Skeletal muscle satellite cell (primary cell): ENCODE data around the gene MLLT1.
A peak's percentile ranks its signal among the peaks of the same experiment; 100 is the strongest.

Source experiments
- H3K27me3 ChIP-seq: 2 replicates; pipeline ENCODE4 v1.7.0; 2013; ENCODE audit warnings: low read length; ENCODE audit not compliant: control insufficient read depth, insufficient read depth
- H3K36me3 ChIP-seq: 2 replicates; pipeline ENCODE4 v1.7.0; 2013; ENCODE audit warnings: mild to moderate bottlenecking, control low read depth, low read length; ENCODE audit not compliant: insufficient read depth
- H3K4me1 ChIP-seq: 2 replicates; pipeline ENCODE4 v1.7.0; 2013; ENCODE audit warnings: low read length; ENCODE audit not compliant: control insufficient read depth, insufficient read depth
- H3K4me2 ChIP-seq: 2 replicates; pipeline ENCODE4 v1.7.0; 2013; ENCODE audit warnings: mild to moderate bottlenecking, low read length
- H3K4me3 ChIP-seq: 2 replicates; pipeline ENCODE4 v1.7.0; 2013; ENCODE audit warnings: low read length
- H3K9ac ChIP-seq: 2 replicates; pipeline ENCODE4 v1.7.0; 2013; ENCODE audit warnings: mild to moderate bottlenecking, low read depth, low read length, moderate library complexity
- H3K9me3 ChIP-seq: replicated peaks from 2 replicates; pipeline ENCODE4 v1.7.0; 2013; ENCODE audit warnings: mild to moderate bottlenecking, control low read depth, low read length

Gene MLLT1

DNA sequence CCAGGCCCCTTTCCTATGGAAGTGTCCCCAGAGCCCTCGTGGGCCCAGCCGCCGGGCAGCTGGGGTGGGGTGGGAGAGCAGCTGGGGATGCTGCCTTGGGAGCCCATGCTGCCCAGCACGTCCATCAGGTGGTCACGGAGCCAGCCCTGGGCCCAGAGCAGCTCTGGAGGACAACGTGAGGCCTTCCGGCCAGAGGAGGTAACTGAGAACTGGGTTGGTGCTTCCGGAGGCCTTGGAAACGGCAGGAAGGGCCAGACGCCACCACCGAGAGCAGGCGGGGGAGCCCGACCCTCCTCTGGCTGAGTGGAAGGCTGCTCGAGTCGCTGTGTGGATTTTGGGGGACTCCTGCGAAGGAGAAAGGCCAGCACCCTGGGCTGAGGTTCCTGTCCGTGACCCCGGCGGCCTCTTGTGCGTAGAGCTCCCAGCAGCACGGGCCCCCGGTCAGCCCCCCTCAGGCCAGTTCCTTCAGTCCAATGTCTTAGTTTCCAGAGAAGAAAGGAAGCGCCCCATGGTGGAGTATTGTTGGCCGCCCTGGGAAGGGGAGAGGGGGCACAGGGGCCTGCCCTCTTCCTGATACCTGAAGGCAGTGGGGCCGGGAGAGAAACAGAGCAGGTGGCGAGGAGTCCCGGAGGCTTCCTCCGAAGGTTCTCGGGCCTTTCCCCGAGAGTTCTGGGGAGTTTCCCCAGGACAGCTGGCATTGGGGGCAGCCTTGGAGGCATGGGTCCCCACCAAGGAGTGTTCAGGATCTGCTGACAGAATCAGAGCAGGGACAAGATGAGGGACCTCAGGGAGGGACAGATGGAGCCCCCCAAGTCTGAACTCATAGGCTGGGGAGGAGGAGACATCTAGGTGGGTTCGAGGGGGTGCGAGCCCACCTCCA is 68.8 kb downstream of the MLLT1 start:
- Histone ChIP-seq H3K4me3 (no peak overlapping the region), H3K9ac (no peak overlapping the region)

DNA sequence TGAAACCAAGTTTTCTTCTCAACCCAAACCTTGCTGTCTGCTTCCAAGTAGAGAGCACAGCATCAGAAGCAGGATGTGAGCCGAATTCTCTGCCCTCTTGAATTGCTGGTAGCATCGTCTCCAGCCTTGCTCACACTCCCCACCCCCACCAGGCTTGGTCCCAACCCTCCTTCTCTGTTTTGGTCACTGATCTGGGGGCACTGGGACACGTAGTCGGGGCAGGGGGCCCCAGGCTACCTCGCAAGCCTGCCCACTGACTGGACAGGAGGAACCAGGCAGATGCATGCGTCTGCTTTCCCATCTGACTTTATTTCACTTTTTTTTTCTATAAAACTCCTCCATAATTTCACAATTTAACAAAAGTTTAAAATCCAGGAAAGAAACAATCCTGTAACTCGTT is 69.7 kb downstream of the MLLT1 start:
- Histone ChIP-seq H3K4me1 (no peaks in the 10 kb centered on the region), H3K9ac (no peak overlapping the region), H3K36me3 (peaks cover 24% of the 10 kb centered on the region), H3K4me2 (no peak overlapping the region), H3K4me3 (no peak overlapping the region), H3K9me3 (no peaks in the 10 kb centered on the region), H3K27me3 (no peaks in the 10 kb centered on the region)

More for the DNA sequence above, 68.8 kb downstream of the MLLT1 start:
- Histone ChIP-seq H3K4me2 (no peak overlapping the region), H3K4me1 (no peaks in the 10 kb centered on the region), H3K36me3 (peaks cover 27% of the 10 kb centered on the region), H3K9me3 (no peaks in the 10 kb centered on the region), H3K27me3 (no peaks in the 10 kb centered on the region)

DNA sequence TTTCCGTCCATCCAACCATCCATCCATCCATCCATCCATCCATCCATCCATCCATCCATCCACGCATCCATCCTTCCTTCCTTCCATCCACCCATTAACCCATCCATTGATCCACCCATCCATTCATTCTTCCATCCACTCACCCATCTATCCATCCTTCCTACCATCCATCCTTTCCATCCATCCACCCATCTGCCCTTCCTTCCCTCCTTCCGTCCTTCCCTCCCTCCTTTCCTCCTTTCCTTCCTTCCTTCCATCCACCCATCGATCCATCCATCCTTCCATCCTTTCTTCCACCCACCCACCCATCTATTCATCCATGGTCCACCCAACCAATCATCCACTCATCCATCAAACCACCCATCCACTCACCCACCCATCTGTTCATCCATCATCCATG is 70.1 kb downstream of the MLLT1 start:
- Histone ChIP-seq H3K36me3 (peaks cover 20% of the 10 kb centered on the region), H3K9ac (no peak overlapping the region), H3K9me3 (no peaks in the 10 kb centered on the region), H3K4me1 (no peaks in the 10 kb centered on the region), H3K27me3 (no peaks in the 10 kb centered on the region), H3K4me2 (no peak overlapping the region), H3K4me3 (no peak overlapping the region)

DNA sequence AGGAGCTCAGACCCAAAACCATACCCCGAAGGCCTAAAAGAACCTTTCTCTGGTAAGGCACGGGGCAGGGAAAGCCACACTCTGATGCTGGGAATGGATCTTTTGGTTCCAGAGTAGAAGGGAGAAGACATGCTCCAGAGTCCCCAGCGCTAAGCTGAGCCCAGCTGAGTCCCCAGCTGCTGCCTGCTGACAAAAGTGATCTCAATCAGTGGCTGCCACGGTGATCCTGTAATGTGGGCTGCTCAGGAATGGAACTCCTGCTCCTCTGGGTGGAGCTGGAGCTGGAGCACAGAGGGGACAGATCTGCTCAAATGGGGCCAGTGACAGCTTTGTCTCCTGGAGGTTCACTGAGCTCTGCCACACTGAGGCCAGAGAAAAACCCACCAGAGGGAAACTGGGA is 70.5 kb downstream of the MLLT1 start:
- Histone ChIP-seq H3K9ac (no peak overlapping the region), H3K36me3 (peaks cover 15% of the 10 kb centered on the region), H3K4me1 (peaks cover 3% of the 10 kb centered on the region), H3K4me3 (no peak overlapping the region), H3K4me2 (no peak overlapping the region), H3K27me3 (no peaks in the 10 kb centered on the region), H3K9me3 (no peaks in the 10 kb centered on the region)

DNA sequence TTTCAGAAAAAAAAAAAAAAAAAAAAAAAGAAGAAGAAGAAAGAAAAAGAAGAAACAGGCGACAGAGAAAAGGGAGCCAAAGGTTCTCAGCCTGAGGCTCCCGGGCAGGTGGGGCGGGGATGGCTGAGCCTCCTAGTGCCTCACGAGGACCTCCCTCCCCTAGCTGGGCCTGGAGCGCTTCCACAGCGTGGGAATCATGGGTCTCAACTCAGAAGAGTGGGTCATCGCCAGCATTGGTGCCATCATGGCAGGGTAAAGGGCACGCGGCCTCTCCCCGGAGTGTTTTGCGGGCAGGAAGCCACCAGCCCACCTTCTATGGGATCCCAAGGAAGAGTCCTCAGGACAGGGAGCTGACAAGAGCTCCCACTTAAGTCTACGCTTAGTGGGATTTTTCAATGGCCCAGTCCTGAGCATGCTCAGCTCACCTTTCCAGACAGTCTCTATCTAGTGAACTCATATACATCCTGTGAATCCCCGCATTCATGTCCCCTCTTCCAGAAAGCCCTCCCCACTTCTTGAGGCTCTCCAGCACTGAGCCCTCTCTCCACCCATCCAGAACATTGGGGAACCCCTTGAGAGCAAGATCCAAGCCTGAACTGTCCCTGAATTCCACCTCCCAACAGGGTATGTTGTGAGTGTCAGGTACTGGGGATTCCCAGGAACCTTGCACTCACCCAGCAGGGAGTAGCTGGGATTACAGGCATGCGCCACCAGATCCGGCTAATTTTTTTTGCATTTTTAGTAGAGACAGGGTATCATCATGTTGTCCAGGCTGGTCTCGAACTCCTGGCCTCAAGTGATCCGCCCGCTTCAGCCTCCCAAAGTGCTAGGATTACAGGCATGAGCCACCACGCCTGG is 74.7 kb downstream of the MLLT1 start:
- H3K9ac ChIP-seq, result no peak overlapping the region
- H3K36me3 ChIP-seq, result peaks cover under 1% of the 10 kb centered on the region
- no peak overlapping the region for H3K4me3 ChIP-seq
- no peaks in the 10 kb centered on the region for H3K27me3 ChIP-seq
- H3K4me2 ChIP-seq, result no peak overlapping the region
- H3K9me3 ChIP-seq, result no peaks in the 10 kb centered on the region
- peaks cover 7% of the 10 kb centered on the region for H3K4me1 ChIP-seq

DNA sequence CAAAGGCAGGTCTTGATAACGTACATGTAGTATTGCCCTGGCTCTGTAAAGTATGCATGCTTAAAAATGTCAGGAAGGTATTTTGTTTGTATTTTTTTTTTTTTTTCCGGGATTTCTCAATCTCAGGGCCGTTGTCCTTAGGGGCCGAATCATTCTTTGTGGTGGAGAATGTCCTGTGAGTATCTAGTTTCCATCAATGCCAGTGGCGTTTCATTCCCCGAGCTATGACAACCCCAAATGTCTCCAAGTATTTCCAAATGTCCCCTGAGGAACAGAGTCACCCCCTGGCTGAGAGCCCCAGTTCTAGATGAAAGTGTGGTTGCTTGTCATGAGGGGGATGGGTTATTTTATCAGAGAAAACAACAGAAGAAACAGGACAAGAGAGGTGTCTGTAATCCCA is 75.6 kb downstream of the MLLT1 start:
- H3K9ac ChIP-seq, result no peak overlapping the region
- no peaks in the 10 kb centered on the region for H3K9me3 ChIP-seq
- no peaks in the 10 kb centered on the region for H3K27me3 ChIP-seq
- H3K4me3 ChIP-seq, result no peak overlapping the region
- H3K4me2 ChIP-seq, result peak overlapping the region; percentile 34
- H3K4me1 ChIP-seq, result peaks cover 7% of the 10 kb centered on the region
- no peaks in the 10 kb centered on the region for H3K36me3 ChIP-seq

DNA sequence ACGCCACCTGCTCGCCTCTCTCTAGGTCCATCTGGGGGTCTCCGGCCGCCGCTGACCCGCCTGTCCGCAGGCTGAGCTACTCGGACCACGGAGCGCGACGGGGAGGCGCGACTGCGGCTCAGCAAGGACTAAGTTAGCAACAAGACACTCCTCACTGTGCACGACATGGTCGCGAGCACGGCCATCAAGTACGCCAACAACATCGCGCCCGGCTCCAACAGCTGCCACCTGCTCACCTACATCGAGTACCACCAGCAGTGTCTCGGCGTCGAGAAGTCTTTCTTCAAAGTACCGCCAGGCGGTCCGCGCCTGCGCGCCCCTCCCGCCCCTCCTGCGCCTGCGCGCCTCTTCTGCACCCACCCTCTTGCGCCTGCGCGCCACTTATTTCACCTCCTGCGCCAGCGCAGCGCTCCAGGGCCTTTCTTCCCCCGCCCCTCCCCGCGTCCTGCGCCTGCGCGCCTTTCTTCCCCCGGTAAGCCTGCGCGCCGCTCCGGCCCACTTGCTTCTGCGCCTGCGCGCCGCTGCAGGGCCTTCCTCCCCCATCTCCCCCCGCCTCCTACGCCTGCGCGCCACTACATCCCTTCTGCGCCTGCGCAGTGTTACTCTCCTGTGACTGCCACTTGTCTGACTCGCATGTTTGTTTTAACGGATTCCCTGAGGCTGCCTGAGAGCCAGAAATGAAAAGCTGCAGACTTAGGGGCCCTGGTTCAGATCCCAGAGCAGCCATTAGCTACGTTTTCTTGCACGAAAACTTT is 80.4 kb downstream of the MLLT1 start:
- peaks cover 6% of the 10 kb centered on the region for H3K4me1 ChIP-seq
- H3K4me3 ChIP-seq, result peak overlapping the region; percentile 91
- H3K27me3 ChIP-seq, result no peaks in the 10 kb centered on the region
- no peaks in the 10 kb centered on the region for H3K36me3 ChIP-seq
- peak overlapping the region; percentile 98 for H3K4me2 ChIP-seq
- H3K9me3 ChIP-seq, result no peaks in the 10 kb centered on the region
- H3K9ac ChIP-seq, result peak overlapping the region; percentile 82

DNA sequence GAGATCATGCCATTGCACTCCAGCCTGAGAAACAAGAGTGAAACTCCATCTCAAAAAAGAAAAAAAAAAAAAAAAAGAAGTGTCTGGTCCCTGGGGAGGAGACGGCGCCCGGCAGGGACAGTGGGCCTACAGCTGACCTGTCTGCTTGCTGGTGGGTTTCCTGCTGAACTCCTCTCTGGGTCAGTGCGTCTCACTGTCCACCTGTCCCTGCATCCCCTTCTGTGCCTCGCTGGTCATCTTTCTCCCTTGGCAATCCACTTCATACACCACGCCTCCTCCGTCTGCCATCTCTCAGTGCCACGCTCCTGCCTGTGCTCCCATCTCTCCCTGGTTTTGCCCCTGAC is 80.9 kb downstream of the MLLT1 start:
- peaks cover under 1% of the 10 kb centered on the region for H3K4me1 ChIP-seq
- H3K9ac ChIP-seq, result peak overlapping the region; percentile 82
- H3K36me3 ChIP-seq, result no peaks in the 10 kb centered on the region
- H3K4me3 ChIP-seq, result peak overlapping the region; percentile 91
- no peaks in the 10 kb centered on the region for H3K9me3 ChIP-seq
- H3K27me3 ChIP-seq, result no peaks in the 10 kb centered on the region
- H3K4me2 ChIP-seq, result peak overlapping the region; percentile 98

DNA sequence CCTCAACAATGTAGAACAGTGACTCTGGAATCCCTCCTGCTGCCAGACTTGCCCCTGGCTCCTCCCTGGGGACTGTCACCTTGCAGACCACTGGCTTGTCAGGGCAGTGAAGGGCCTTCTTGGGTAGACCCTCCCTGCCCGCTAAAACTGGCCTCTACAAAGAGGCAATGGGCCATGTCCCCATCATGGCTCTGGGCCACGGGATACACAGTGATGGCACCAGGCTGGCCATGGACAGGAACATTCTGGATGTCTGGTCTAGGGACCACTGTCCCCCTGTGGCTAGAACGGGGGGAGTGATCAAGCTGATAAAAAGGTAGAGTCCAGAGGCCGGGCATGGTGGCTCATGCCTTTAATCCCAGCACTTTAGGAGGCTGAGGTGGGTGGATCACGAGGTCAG is 83.4 kb downstream of the MLLT1 start:
- peaks cover 5% of the 10 kb centered on the region for H3K36me3 ChIP-seq
- H3K4me3 ChIP-seq, result no peak overlapping the region
- no peak overlapping the region for H3K4me2 ChIP-seq
- H3K27me3 ChIP-seq, result no peaks in the 10 kb centered on the region
- no peaks in the 10 kb centered on the region for H3K4me1 ChIP-seq
- no peaks in the 10 kb centered on the region for H3K9me3 ChIP-seq
- no peak overlapping the region for H3K9ac ChIP-seq

DNA sequence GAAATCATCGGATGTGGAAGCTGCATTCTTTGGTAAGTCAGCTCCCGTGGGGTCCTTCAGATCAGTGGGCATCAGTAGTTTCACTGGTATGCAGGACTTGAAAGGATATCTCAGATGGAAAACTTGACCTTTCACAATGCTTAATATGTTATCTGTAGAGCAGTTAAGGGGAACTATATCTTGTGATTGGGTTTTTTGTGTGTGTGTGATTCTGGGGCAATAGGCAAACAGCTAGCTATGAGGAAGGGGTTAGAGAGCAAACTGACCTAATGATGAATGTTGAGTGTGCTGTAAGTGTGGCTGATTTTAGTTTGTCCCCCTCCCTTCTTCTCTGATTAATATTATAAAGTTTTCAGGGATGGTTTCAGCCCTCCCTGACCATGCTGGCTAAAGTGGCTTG is 91.0 kb downstream of the MLLT1 start:
- Histone ChIP-seq H3K4me2 (no peak overlapping the region), H3K36me3 (peaks cover 5% of the 10 kb centered on the region), H3K4me3 (no peak overlapping the region), H3K9ac (no peak overlapping the region), H3K4me1 (no peaks in the 10 kb centered on the region), H3K9me3 (no peaks in the 10 kb centered on the region), H3K27me3 (no peaks in the 10 kb centered on the region)

DNA sequence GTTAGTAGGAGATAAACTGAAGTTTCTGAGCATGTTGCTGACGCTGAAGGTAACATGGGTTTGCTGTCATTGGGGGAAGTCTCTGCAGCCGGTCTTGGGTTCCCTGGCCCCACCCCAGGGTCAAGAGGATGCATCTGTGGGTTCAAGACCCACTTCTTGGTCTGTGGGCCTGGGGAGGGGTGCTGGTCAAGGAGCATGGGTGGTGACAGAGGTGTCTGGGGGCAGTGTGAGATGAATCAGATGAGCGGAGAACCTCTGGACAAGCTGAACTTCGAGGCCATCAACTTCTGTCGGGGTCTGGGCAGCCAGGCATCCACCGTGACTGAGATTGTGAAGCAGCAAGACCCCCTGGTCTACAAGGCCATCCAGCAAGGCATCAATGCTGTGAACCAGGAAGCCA is 92.4 kb downstream of the MLLT1 start:
- Histone ChIP-seq H3K4me2 (no peak overlapping the region), H3K9ac (no peak overlapping the region), H3K27me3 (peaks cover 6% of the 10 kb centered on the region), H3K4me3 (no peak overlapping the region), H3K9me3 (no peaks in the 10 kb centered on the region), H3K4me1 (no peaks in the 10 kb centered on the region), H3K36me3 (peaks cover under 1% of the 10 kb centered on the region)
